HG03457 (cell line): Measurements from ENCODE around the gene ZBTB1.
"Not testable (repeated sequence)": the region's sequence is repeated elsewhere in the genome, so short reads cannot be mapped to it uniquely, and the experiment has no call there.

ENCODE experiments used
- ATAC-seq: cut with Tn5 transposase; IDR thresholded peaks from one replicate; pipeline ENCODE4 v1.9.1; 2021; ENCODE audit warnings: moderate number of reproducible peaks; ENCODE audit not compliant: unreplicated experiment

Gene ZBTB1

GRCh38 chr14:64563696-64564095, 59.1 kb downstream of the ZBTB1 start:
- ATAC-seq: no peak

- ATAC-seq: no peak
Observed at GRCh38 chr14:64566651-64567122, 62.1 kb downstream of the ZBTB1 start.

DNA sequence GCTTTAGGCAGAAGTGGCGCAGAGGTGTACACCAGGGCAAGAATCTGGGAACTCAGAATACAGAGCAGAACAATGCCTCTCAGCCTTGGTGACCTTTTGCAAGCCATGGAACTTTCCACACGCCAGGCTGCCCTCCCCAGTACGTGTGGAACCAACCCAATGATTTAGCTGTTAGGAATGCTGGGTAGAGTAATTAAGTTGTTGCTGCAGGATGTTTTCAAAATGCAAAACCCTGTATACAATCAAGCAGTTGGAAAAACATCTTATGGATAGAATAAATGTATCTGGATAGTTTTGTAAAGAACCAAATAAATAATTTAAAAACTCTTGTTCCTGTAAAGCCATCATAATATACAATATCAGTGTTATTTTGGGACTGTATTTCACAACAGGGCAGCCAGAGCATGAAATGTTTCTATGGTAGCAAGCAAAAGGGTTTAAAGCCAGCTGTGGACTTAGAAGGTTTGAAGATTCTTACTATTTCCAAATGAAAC, 64.6 kb downstream of the ZBTB1 start:
- ATAC-seq: no peak

GRCh38 chr14:64569646-64570045, 65.1 kb downstream of the ZBTB1 start:
- not testable (repeated sequence) for ATAC-seq

- ATAC-seq: no peak
Observed at GRCh38 chr14:64572386-64573104, 68.0 kb downstream of the ZBTB1 start.

DNA sequence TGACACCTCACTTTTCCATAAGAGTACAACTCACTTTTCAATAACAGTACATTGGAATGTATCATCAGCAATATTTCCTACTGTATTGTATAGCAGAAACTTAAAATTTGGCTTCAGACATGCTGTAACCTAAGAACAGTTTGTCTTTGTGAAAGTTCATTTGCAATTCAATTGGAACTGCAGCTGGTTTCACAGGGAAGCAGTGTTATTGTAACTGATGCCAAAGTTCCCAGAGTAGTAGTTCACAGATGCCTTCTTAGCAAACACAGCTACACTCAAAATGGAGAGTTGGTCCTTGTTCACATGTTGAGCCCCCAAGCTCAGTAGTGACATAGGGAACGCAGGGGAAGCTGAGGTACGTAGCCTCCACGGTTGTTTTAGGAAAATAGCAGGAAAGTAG, 68.5 kb downstream of the ZBTB1 start:
- no peak for ATAC-seq
